Bladder microvascular endothelial cell (primary cell): ENCODE results near the gene GBE1. TPM values are rescaled to one million over a fixed set of nuclear protein-coding genes. Genes with fewer than 3 reads are reported as not detected.

ENCODE experiments used
- total RNA-seq: library from RNA; depleted of rRNA; stranded (reverse); fragments of >200 nt; gene quantifications from 2 replicates; pipeline ENCODE4 v1.2.3, GENCODE V29; 2014

The GBE1 gene
- total RNA-seq: 70.7 and 109 TPM in 2 replicates

GRCh38 chr3:81760924-81761903, at the start of gene GBE1:
Gene GBE1, minus strand, starts transcription at chr3:81761645. Its CDS starts 128 bp downstream, at chr3:81761517.

